ENCODE results near the gene CPNE6. TPM values are rescaled to one million over a fixed set of nuclear protein-coding genes. Genes with fewer than 3 reads are reported as not detected.

Gene CPNE6
- total and polyA plus RNA-seq, 2 of the 13 experiments (the other 11 are each of a cell fraction or from before 2014, with no cell fraction given) = not detected

- TF ChIP-seq, protein P1, sequence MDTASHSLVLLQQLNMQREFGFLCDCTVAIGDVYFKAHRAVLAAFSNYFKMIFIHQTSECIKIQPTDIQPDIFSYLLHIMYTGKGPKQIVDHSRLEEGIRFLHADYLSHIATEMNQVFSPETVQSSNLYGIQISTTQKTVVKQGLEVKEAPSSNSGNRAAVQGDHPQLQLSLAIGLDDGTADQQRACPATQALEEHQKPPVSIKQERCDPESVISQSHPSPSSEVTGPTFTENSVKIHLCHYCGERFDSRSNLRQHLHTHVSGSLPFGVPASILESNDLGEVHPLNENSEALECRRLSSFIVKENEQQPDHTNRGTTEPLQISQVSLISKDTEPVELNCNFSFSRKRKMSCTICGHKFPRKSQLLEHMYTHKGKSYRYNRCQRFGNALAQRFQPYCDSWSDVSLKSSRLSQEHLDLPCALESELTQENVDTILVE (CRISPR knock-in tag; IDR thresholded peaks at IDR 0.05) = peak; percentile 95
- TF ChIP-seq ZNF790 (CRISPR knock-in tag; IDR thresholded peaks at IDR 0.05; ENCODE audit: borderline replicate concordance) = no peak
- peak; percentile 74; the same call in 1 of the 2 replicates for TF ChIP-seq MTA1 (CRISPR knock-in tag; IDR thresholded peaks at IDR 0.05; ENCODE audit: borderline replicate concordance)
- TF ChIP-seq, protein P2, sequence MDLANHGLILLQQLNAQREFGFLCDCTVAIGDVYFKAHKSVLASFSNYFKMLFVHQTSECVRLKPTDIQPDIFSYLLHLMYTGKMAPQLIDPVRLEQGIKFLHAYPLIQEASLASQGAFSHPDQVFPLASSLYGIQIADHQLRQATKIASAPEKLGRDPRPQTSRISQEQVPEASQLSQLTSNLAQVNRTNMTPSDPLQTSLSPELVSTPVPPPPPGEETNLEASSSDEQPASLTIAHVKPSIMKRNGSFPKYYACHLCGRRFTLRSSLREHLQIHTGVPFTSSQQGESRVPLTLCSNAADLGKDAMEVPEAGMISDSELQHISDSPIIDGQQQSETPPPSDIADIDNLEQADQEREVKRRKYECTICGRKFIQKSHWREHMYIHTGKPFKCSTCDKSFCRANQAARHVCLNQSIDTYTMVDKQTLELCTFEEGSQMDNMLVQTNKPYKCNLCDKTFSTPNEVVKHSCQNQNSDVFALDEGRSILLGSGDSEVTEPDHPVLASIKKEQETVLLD (CRISPR knock-in tag; IDR thresholded peaks at IDR 0.05; ENCODE audit: low read depth) = no peak
- peak; percentile 97 for TF ChIP-seq SNAPC2 (CRISPR knock-in tag; IDR thresholded peaks at IDR 0.05)
- peak; percentile 81 to 100; a peak in 3 of 4 replicates for TF ChIP-seq KLF16 (CRISPR knock-in tag; IDR thresholded peaks at IDR 0.05)
- TF ChIP-seq ZNF598 (CRISPR knock-in tag; IDR thresholded peaks at IDR 0.05; ENCODE audit: borderline replicate concordance) = 0 out of 2 replicates have a peak, but pooled peaks have one; percentile 23
- TF ChIP-seq ZFP36L1 (CRISPR knock-in tag; IDR thresholded peaks at IDR 0.05) = no peak
- TF ChIP-seq, protein P3, sequence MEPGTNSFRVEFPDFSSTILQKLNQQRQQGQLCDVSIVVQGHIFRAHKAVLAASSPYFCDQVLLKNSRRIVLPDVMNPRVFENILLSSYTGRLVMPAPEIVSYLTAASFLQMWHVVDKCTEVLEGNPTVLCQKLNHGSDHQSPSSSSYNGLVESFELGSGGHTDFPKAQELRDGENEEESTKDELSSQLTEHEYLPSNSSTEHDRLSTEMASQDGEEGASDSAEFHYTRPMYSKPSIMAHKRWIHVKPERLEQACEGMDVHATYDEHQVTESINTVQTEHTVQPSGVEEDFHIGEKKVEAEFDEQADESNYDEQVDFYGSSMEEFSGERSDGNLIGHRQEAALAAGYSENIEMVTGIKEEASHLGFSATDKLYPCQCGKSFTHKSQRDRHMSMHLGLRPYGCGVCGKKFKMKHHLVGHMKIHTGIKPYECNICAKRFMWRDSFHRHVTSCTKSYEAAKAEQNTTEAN (CRISPR knock-in tag; conservative IDR thresholded peaks at IDR 0.05) = peak; percentile 94
- peak; percentile 94 for TF ChIP-seq ZBTB7B (CRISPR knock-in tag; IDR thresholded peaks at IDR 0.05)
- TF ChIP-seq ZBTB3 (CRISPR knock-in tag; IDR thresholded peaks at IDR 0.05; ENCODE audit: borderline replicate concordance, low read depth) = peak; percentile 63; the same call in 1 of the 2 replicates
Observed at GRCh38 chr14:24093901-24094840, 22.8 kb downstream of the CPNE6 start, which contains the start of gene PCK2 (continued).

Measured in HepG2 (cell line).